ENCODE data around the gene CLTRN. TPM values are rescaled to one million over a fixed set of nuclear protein-coding genes. Genes with fewer than 3 reads are reported as not detected.
"Not testable (repeated sequence)": the region's sequence is repeated elsewhere in the genome, so short reads cannot be mapped to it uniquely, and the experiment has no call there.

Gene CLTRN, protein sequence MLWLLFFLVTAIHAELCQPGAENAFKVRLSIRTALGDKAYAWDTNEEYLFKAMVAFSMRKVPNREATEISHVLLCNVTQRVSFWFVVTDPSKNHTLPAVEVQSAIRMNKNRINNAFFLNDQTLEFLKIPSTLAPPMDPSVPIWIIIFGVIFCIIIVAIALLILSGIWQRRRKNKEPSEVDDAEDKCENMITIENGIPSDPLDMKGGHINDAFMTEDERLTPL
- 1.0 TPM for polyA plus RNA-seq (2013, experiment 1 of 2)
- polyA plus RNA-seq (2013, experiment 2 of 2), result 1.2 TPM

DNA sequence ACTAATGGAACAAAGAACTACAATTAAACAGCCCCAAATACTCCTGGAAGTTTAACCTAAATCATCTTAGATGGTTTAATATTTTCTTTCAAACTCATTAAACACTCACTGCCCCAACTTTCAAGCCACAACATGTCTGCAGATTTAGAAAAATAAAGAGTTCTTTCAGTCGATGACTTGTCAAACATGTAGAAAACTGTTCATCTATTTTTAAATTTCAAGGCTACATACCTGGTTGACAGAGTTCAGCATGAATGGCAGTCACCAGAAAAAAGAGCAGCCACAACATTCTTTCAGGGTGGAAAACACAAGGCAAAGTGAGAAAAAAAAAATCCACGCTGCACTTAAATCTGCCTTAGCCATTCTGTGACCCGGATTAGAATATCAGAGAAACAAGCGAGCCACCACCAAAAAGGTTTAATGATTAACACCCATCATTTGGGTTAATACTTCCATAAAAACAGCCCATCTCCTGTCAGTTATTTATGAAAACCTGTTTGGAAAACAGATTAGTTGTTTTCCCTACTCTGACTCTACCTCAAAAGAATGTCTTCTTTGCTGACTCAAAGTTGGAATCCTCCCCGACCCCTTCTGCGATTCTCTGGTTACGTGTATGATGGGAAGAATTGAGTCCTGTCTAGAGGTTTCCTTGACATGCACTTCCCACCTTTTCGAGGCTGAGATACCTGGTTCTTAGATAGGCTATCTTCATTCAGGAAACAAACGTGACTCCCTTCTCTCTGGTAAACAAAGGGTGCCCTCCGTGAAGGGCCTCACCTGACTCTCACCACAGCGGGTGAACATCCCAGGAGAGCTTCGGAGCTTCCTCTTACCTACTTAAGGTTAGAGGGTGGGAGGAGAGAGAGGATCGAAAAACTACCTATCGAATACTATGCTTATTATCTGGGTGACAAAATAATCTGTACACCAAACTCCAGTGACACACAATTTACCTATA lies at the start of gene CLTRN:
TSS of gene CLTRN (minus strand) at position 319 of the 958 bp plus-strand sequence. CDS start at position 289, 30 bp downstream.
- no peak within 1 kb of the TSS for H3K4me2 ChIP-seq (ENCODE audit: low read length)
- no peaks in the 10 kb centered on the region for H3K79me1 ChIP-seq (ENCODE audit: low read length)
- no peak within 1 kb of the TSS for H3K4ac ChIP-seq (ENCODE audit: low read depth, low read length)
- H2BK15ac ChIP-seq (replicated peaks; ENCODE audit: low read depth), result no peak within 1 kb of the TSS
- H3K27me3 ChIP-seq (ENCODE audit: insufficient read depth, low read length, poor library complexity), result no peaks in the 10 kb centered on the region
- no peak within 1 kb of the TSS for H2BK5ac ChIP-seq (ENCODE audit: low read length)
- no peak within 1 kb of the TSS for H3K56ac ChIP-seq (ENCODE audit: low read length)
- H4K8ac ChIP-seq (ENCODE audit: low read depth, low read length), result no peak within 1 kb of the TSS
- no peak within 1 kb of the TSS for H2BK120ac ChIP-seq (ENCODE audit: low read depth, low read length)
- no CpG with 5 or more reads among the region's 14 CpGs for WGBS (ENCODE audit: extremely low coverage, insufficient coverage, low lambda C conversion rate)
- H3K27ac ChIP-seq (ENCODE audit: low read depth, low read length), result no peak within 1 kb of the TSS
- no peak within 1 kb of the TSS for H3K4me3 ChIP-seq (ENCODE audit: low read length)
- no peaks in the 10 kb centered on the region for H3K79me2 ChIP-seq (ENCODE audit: control insufficient read depth, insufficient read depth, low read length)
- no peak within 1 kb of the TSS for H3K9ac ChIP-seq (ENCODE audit: low read length)
- H3K36me3 ChIP-seq (ENCODE audit: control insufficient read depth, insufficient read depth, low read length), result no peaks in the 10 kb centered on the region
- DNase-seq, result peak; percentile 53
- no peak within 1 kb of the TSS for H3K23ac ChIP-seq (ENCODE audit: low read length)
- no peak within 1 kb of the TSS for H4K5ac ChIP-seq (ENCODE audit: low read length)
- no peak within 1 kb of the TSS for H2AK5ac ChIP-seq (ENCODE audit: low read length)
- no peak within 1 kb of the TSS for H3K18ac ChIP-seq (ENCODE audit: low read length)
- no peaks in the 10 kb centered on the region for H3K4me1 ChIP-seq (ENCODE audit: control insufficient read depth, low read depth, low read length)

DNA sequence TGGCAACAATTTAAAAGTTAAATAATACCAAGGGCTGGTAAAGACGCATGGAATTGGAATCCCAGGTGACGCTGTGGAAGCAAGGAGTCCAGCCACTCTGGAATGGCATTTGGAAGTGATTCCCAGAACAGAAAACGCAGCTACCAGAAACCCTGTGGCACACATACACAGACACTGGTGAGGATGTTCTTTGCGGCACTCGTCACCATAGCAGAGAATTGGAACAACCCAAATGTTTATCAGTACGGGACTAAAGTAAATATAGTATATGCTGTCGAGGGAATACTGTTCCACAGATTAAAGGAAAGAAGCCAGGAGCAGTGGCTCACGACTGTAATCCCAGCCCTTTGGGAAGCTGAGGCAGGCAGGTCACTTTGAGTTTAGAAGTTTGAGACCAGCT lies 39.7 kb upstream of the CLTRN start:
- not testable (repeated sequence) for H3K4me1 ChIP-seq (ENCODE audit: control insufficient read depth, low read depth, low read length); H3K4ac ChIP-seq (ENCODE audit: low read depth, low read length); H3K4me2 ChIP-seq (ENCODE audit: low read length); H2AK5ac ChIP-seq (ENCODE audit: low read length); DNase-seq; H3K36me3 ChIP-seq (ENCODE audit: control insufficient read depth, insufficient read depth, low read length); H3K27me3 ChIP-seq (ENCODE audit: insufficient read depth, low read length, poor library complexity); H2BK15ac ChIP-seq (replicated peaks; ENCODE audit: low read depth); H3K4me3 ChIP-seq (ENCODE audit: low read length); H3K79me2 ChIP-seq (ENCODE audit: control insufficient read depth, insufficient read depth, low read length); H3K27ac ChIP-seq (ENCODE audit: low read depth, low read length); H4K8ac ChIP-seq (ENCODE audit: low read depth, low read length); H2BK120ac ChIP-seq (ENCODE audit: low read depth, low read length); H4K5ac ChIP-seq (ENCODE audit: low read length); H3K23ac ChIP-seq (ENCODE audit: low read length); H3K18ac ChIP-seq (ENCODE audit: low read length); H3K79me1 ChIP-seq (ENCODE audit: low read length); H3K56ac ChIP-seq (ENCODE audit: low read length); H2BK5ac ChIP-seq (ENCODE audit: low read length); H3K9ac ChIP-seq (ENCODE audit: low read length)
- WGBS (ENCODE audit: extremely low coverage, insufficient coverage, low lambda C conversion rate), result no CpG with 5 or more reads among the region's 8 CpGs

DNA sequence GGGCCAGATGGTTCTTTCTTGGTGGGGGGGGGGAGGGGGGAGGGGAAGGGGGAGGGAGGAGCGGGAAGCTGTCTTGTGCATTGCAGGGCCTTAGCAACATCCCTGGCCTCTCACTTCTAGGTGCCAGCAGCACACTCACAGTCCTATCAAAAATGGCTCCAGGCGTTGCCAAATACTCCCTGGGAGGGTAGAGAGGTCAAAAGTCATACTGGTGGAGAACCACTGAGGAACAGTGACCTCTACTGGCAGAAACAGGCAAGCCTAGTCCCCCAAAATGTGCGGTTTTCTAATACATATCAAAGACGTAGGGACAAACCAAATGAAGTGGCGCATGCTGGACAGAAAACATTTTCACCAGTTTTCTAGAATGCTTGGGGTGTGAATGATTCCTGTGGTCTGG lies 39.2 kb upstream of the CLTRN start:
- not testable (repeated sequence) for H2BK15ac ChIP-seq (replicated peaks; ENCODE audit: low read depth); H4K5ac ChIP-seq (ENCODE audit: low read length); DNase-seq; H3K56ac ChIP-seq (ENCODE audit: low read length); H3K79me1 ChIP-seq (ENCODE audit: low read length); H2BK5ac ChIP-seq (ENCODE audit: low read length); H3K9ac ChIP-seq (ENCODE audit: low read length); H3K79me2 ChIP-seq (ENCODE audit: control insufficient read depth, insufficient read depth, low read length); H3K4ac ChIP-seq (ENCODE audit: low read depth, low read length); H2AK5ac ChIP-seq (ENCODE audit: low read length); H3K27me3 ChIP-seq (ENCODE audit: insufficient read depth, low read length, poor library complexity); H4K8ac ChIP-seq (ENCODE audit: low read depth, low read length); H2BK120ac ChIP-seq (ENCODE audit: low read depth, low read length); H3K4me2 ChIP-seq (ENCODE audit: low read length); H3K36me3 ChIP-seq (ENCODE audit: control insufficient read depth, insufficient read depth, low read length); H3K4me1 ChIP-seq (ENCODE audit: control insufficient read depth, low read depth, low read length); H3K23ac ChIP-seq (ENCODE audit: low read length); H3K4me3 ChIP-seq (ENCODE audit: low read length); H3K27ac ChIP-seq (ENCODE audit: low read depth, low read length); H3K18ac ChIP-seq (ENCODE audit: low read length)
- WGBS (ENCODE audit: extremely low coverage, insufficient coverage, low lambda C conversion rate), result no CpG with 5 or more reads among the region's 5 CpGs

DNA sequence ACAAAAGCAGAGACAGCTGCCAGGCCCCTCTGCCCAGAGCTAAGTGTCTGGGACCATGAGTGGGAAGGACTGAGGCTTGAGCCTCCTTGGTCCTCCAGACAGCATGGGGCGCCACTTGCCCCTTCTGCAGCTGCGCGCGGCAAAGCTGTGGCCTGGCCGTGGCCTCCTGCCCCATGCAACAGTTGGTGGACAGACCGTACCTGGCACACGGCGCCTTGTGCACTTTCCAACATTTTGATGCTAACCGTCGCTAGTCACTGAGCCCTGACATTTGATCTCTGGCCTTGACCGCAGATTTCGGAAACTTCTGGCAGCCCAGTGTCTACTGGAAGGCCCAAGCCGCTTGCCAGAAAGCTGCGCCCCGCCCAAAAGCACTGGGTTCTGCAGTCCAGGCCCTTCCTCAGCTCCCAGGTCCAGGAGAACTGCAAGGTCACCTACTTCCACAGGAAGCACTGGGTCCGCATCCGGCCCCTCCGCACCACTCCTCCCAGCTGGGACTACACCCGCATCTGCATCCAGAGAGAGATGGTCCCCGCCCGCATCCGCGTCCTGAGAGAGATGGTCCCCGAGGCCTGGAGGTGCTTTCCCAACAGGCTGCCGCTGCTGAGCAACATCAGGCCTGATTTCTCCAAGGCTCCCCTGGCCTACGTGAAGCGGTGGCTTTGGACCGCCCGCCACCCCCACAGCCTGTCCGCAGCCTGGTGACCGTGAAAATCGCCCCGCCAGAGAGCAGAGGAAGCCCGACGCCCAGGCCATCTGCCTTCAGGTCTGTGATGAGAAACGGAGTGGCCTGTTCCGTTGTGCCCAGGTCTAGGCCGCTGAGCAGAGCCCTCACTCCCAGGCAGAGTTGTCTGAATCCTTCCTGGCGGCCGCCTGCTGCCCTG lies 38.1 kb upstream of the CLTRN start:
- no peak overlapping the region for H3K9ac ChIP-seq (ENCODE audit: low read length)
- no peaks in the 10 kb centered on the region for H3K27me3 ChIP-seq (ENCODE audit: insufficient read depth, low read length, poor library complexity)
- H2BK120ac ChIP-seq (ENCODE audit: low read depth, low read length), result no peak overlapping the region
- no peaks in the 10 kb centered on the region for H3K4me1 ChIP-seq (ENCODE audit: control insufficient read depth, low read depth, low read length)
- H3K27ac ChIP-seq (ENCODE audit: low read depth, low read length), result no peak overlapping the region
- H3K18ac ChIP-seq (ENCODE audit: low read length), result no peak overlapping the region
- H3K23ac ChIP-seq (ENCODE audit: low read length), result no peak overlapping the region
- H2BK5ac ChIP-seq (ENCODE audit: low read length), result no peak overlapping the region
- no peak overlapping the region for H4K8ac ChIP-seq (ENCODE audit: low read depth, low read length)
- no peaks in the 10 kb centered on the region for H3K79me2 ChIP-seq (ENCODE audit: control insufficient read depth, insufficient read depth, low read length)
- no peak overlapping the region for H3K56ac ChIP-seq (ENCODE audit: low read length)
- H3K4me3 ChIP-seq (ENCODE audit: low read length), result no peak overlapping the region
- no peak overlapping the region for H4K5ac ChIP-seq (ENCODE audit: low read length)
- H2BK15ac ChIP-seq (replicated peaks; ENCODE audit: low read depth), result no peak overlapping the region
- no peaks in the 10 kb centered on the region for H3K36me3 ChIP-seq (ENCODE audit: control insufficient read depth, insufficient read depth, low read length)
- no peak overlapping the region for H3K4ac ChIP-seq (ENCODE audit: low read depth, low read length)
- no peak for DNase-seq
- no peaks in the 10 kb centered on the region for H3K79me1 ChIP-seq (ENCODE audit: low read length)
- no CpG with 5 or more reads among the region's 40 CpGs for WGBS (ENCODE audit: extremely low coverage, insufficient coverage, low lambda C conversion rate)
- H2AK5ac ChIP-seq (ENCODE audit: low read length), result no peak overlapping the region
- H3K4me2 ChIP-seq (ENCODE audit: low read length), result no peak overlapping the region

DNA sequence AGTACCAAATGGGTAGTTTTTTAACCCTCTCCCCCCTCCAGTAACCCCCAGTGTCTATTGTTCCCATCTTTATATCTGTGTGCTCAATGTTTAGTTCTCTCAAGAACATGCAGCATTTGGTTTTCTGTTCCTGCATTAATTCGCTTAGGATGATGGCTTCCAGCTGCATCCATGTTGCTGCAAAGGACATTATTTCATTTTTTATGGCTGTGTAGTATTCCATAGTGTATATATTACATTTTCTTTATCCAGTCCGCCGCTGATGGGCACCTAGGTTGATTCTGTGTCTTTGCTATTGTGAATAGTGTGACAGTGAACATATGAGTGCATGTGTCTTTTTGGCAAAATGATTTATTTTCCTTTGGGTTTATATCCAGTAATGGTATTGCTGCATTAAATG lies 31.9 kb upstream of the CLTRN start:
- Histone ChIP-seq H3K36me3 (ENCODE audit: control insufficient read depth, insufficient read depth, low read length) (no peaks in the 10 kb centered on the region), H3K4me1 (ENCODE audit: control insufficient read depth, low read depth, low read length) (no peaks in the 10 kb centered on the region), H2BK120ac (ENCODE audit: low read depth, low read length) (no peak overlapping the region), H2BK15ac (replicated peaks; ENCODE audit: low read depth) (no peak overlapping the region), H3K4me2 (ENCODE audit: low read length) (no peak overlapping the region), H3K4ac (ENCODE audit: low read depth, low read length) (no peak overlapping the region), H3K27me3 (ENCODE audit: insufficient read depth, low read length, poor library complexity) (no peaks in the 10 kb centered on the region), H3K9ac (ENCODE audit: low read length) (no peak overlapping the region), H2AK5ac (ENCODE audit: low read length) (no peak overlapping the region), H3K79me2 (ENCODE audit: control insufficient read depth, insufficient read depth, low read length) (no peaks in the 10 kb centered on the region), H4K8ac (ENCODE audit: low read depth, low read length) (no peak overlapping the region), H3K4me3 (ENCODE audit: low read length) (no peak overlapping the region), H3K79me1 (ENCODE audit: low read length) (no peaks in the 10 kb centered on the region), H3K56ac (ENCODE audit: low read length) (no peak overlapping the region), H3K27ac (ENCODE audit: low read depth, low read length) (no peak overlapping the region), H4K5ac (ENCODE audit: low read length) (no peak overlapping the region), H3K23ac (ENCODE audit: low read length) (no peak overlapping the region), H2BK5ac (ENCODE audit: low read length) (no peak overlapping the region), H3K18ac (ENCODE audit: low read length) (no peak overlapping the region)
- WGBS (ENCODE audit: extremely low coverage, insufficient coverage, low lambda C conversion rate), result no CpG with 5 or more reads among the region's 3 CpGs
- DNase-seq, result no peak
